ENCODE data around the gene NLRP9. TPM values are rescaled to one million over a fixed set of nuclear protein-coding genes. Genes with fewer than 3 reads are reported as not detected.
A peak's percentile ranks its signal among the peaks of the same experiment; 100 is the strongest.

The NLRP9 gene
- total and polyA plus RNA-seq, 8 donors = not detected

GRCh38 chr19:55667511-55667910, 70.7 kb downstream of the NLRP9 start:
- WGBS, 5 donors = 57 to 76% (median 63%) methylated on average over 12 of the region's 12 CpGs
- Histone ChIP-seq H3K27me3 (no peaks in the 10 kb centered on the region), H3K27ac (peak overlapping the region in 4 of 5 donors; percentile 15 to 69 (median 51)), H3K4me1 (peaks cover 21 to 61% (median 45%) of the 10 kb centered on the region in 4 donors), H3K9me3 (no peaks in the 10 kb centered on the region), H3K4me3 (no peak overlapping the region), H3K36me3 (peaks cover 81 to 100% (median 99%) of the 10 kb centered on the region in 4 donors)
- no peak for DNase-seq
- intact Hi-C loops (cut with DNase I; ENCODE audit: low total_unique reads) = no loop called here
- TF ChIP-seq POLR2AphosphoS5 (IDR thresholded peaks at IDR 0.05) = no peak
- TF ChIP-seq, protein P1, sequence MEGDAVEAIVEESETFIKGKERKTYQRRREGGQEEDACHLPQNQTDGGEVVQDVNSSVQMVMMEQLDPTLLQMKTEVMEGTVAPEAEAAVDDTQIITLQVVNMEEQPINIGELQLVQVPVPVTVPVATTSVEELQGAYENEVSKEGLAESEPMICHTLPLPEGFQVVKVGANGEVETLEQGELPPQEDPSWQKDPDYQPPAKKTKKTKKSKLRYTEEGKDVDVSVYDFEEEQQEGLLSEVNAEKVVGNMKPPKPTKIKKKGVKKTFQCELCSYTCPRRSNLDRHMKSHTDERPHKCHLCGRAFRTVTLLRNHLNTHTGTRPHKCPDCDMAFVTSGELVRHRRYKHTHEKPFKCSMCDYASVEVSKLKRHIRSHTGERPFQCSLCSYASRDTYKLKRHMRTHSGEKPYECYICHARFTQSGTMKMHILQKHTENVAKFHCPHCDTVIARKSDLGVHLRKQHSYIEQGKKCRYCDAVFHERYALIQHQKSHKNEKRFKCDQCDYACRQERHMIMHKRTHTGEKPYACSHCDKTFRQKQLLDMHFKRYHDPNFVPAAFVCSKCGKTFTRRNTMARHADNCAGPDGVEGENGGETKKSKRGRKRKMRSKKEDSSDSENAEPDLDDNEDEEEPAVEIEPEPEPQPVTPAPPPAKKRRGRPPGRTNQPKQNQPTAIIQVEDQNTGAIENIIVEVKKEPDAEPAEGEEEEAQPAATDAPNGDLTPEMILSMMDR (IDR thresholded peaks at IDR 0.05) = no peak
- no peak for TF ChIP-seq POLR2A (IDR thresholded peaks at IDR 0.05)
- no peak for TF ChIP-seq EP300 (IDR thresholded peaks at IDR 0.05)

DNA sequence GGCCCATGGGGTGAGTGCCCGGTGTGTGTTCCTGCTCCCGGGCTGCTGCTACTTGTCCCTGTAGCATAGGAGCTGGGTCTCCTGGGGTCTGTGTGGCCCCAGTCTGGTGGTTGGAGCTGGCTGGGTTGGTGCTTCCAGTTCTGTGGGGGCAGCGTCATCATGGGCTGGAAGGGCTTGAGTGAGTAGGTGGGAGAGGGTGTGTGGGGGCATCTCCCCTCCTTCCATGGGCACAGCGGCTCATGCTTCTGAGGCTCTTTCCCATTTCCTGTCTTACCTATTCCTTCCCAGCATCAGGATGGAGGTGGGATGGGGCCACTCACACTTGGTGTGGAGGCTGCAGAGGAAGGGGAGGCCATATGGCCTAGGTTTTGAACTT, 71.2 kb downstream of the NLRP9 start:
- Histone ChIP-seq H3K4me3 (no peak overlapping the region), H3K27me3 (no peaks in the 10 kb centered on the region), H3K9me3 (no peaks in the 10 kb centered on the region), H3K36me3 (peaks cover 86 to 100% (median 100%) of the 10 kb centered on the region in 4 donors), H3K4me1 (peaks cover 21 to 55% (median 43%) of the 10 kb centered on the region in 4 donors), H3K27ac (peak overlapping the region in 3 of 5 donors; percentile 50 to 69 (median 52))
- DNase-seq = no peak
- intact Hi-C loops (cut with DNase I; ENCODE audit: low total_unique reads) = no loop called here
- TF ChIP-seq EP300 (IDR thresholded peaks at IDR 0.05) (no peak), POLR2AphosphoS5 (IDR thresholded peaks at IDR 0.05) (no peak), POLR2A (IDR thresholded peaks at IDR 0.05) (no peak)
- TF ChIP-seq, protein P1 (IDR thresholded peaks at IDR 0.05) = no peak
- 88 to 100% (median 92%) methylated on average over 3 to 4 of the region's 4 CpGs for WGBS, 5 donors

- no peak overlapping the region for H3K4me3 ChIP-seq
- 74 to 85% (median 84%) methylated on average over 7 to 12 of the region's 12 CpGs for WGBS, 5 donors
- H3K27me3 ChIP-seq = no peaks in the 10 kb centered on the region
- TF ChIP-seq, protein P1 (IDR thresholded peaks at IDR 0.05) = no peak
- no peak for TF ChIP-seq POLR2A (IDR thresholded peaks at IDR 0.05)
- H3K36me3 ChIP-seq = peaks cover 91 to 100% (median 100%) of the 10 kb centered on the region in 4 donors
- no peaks in the 10 kb centered on the region for H3K9me3 ChIP-seq
- peaks cover 21 to 50% (median 41%) of the 10 kb centered on the region in 4 donors for H3K4me1 ChIP-seq
- intact Hi-C loops (cut with DNase I; ENCODE audit: low total_unique reads) = no loop called here
- peak overlapping the region in 1 of 5 donors; percentile 69 for H3K27ac ChIP-seq
- DNase-seq = no peak
Measured at GRCh38 chr19:55666343-55667005, 71.7 kb downstream of the NLRP9 start.

- no peak overlapping the region for H3K4me3 ChIP-seq
- H3K27ac ChIP-seq = no peak overlapping the region
- DNase-seq = no peak
- TF ChIP-seq POLR2A (IDR thresholded peaks at IDR 0.05) (no peak), POLR2AphosphoS5 (IDR thresholded peaks at IDR 0.05) (no peak), EP300 (IDR thresholded peaks at IDR 0.05) (no peak)
- TF ChIP-seq, protein P1 (IDR thresholded peaks at IDR 0.05) = no peak
- peaks cover 90 to 100% (median 100%) of the 10 kb centered on the region in 4 donors for H3K36me3 ChIP-seq
- peaks cover 31 to 53% (median 41%) of the 10 kb centered on the region in 4 donors for H3K4me1 ChIP-seq
- H3K27me3 ChIP-seq = no peaks in the 10 kb centered on the region
- H3K9me3 ChIP-seq = no peaks in the 10 kb centered on the region
- WGBS, 5 donors = 85 to 92% (median 89%) methylated on average over 11 to 20 of the region's 20 CpGs
- intact Hi-C loops (cut with DNase I; ENCODE audit: low total_unique reads) = no loop called here
Measured at GRCh38 chr19:55663846-55664536, 74.2 kb downstream of the NLRP9 start.

Measured in stomach (tissue), 9 donors.